Endothelial cell of umbilical vein (primary cell): ENCODE results near the gene SLC22A23.

Experiments
- EZH2 ChIP-seq: IDR thresholded peaks from 2 replicates; pipeline ENCODE4 v1.6.1; 2012; ENCODE audit warnings: borderline replicate concordance, low read depth, mild to moderate bottlenecking, moderate library complexity, low read length, inconsistent platforms; ENCODE audit not compliant: severe bottlenecking
- FOS ChIP-seq: IDR thresholded peaks from 2 replicates; pipeline ENCODE4 v1.6.1; 2011; ENCODE audit warnings: mild to moderate bottlenecking, low read length, moderate library complexity, borderline replicate concordance; ENCODE audit not compliant: insufficient read depth
- GATA2 ChIP-seq: IDR thresholded peaks from 2 replicates; pipeline ENCODE4 v1.7.0; 2011; ENCODE audit warnings: low read depth, mild to moderate bottlenecking, moderate library complexity, mixed read lengths, low read length; ENCODE audit not compliant: insufficient read length, insufficient read depth
- JUN ChIP-seq: IDR thresholded peaks from 2 replicates; pipeline ENCODE4 v1.6.1; 2011; ENCODE audit warnings: borderline replicate concordance, low read depth; ENCODE audit not compliant: insufficient read length, insufficient read depth
- MYC ChIP-seq: IDR thresholded peaks from one replicate; pipeline ENCODE4 v1.6.1; 2011; ENCODE audit warnings: mild to moderate bottlenecking, low read depth, low read length
- POLR2A ChIP-seq: IDR thresholded peaks from 2 replicates; pipeline ENCODE4 v1.6.1; 2012; ENCODE audit warnings: low read depth, mild to moderate bottlenecking, control low read depth, low read length
- POLR2AphosphoS5 ChIP-seq: IDR thresholded peaks from 2 replicates; pipeline ENCODE4 v1.6.1; 2012; ENCODE audit warnings: low read depth, mild to moderate bottlenecking, control low read depth, low read length, moderate library complexity; ENCODE audit not compliant: insufficient read depth
- TF ChIP-seq, protein P1 (sequence below), 2 donors: IDR thresholded peaks; 1 replicate in 1 of 2; 2 replicates in 1 of 2; pipeline ENCODE4 v1.5.1; 2011; ENCODE audit warnings: low read length in 2 of 2, mild to moderate bottlenecking in 2 of 2, moderate library complexity in 2 of 2, control low read depth in 1 of 2, inconsistent platforms in 1 of 2, low read depth in 1 of 2; ENCODE audit not compliant: insufficient read depth in 1 of 2; ENCODE audit errors: extremely low read depth in 1 of 2
- TF ChIP-seq, protein P2 (sequence below): IDR thresholded peaks from 2 replicates; pipeline ENCODE4 v1.6.1; 2011; ENCODE audit not compliant: insufficient read depth, insufficient read length

DNA sequence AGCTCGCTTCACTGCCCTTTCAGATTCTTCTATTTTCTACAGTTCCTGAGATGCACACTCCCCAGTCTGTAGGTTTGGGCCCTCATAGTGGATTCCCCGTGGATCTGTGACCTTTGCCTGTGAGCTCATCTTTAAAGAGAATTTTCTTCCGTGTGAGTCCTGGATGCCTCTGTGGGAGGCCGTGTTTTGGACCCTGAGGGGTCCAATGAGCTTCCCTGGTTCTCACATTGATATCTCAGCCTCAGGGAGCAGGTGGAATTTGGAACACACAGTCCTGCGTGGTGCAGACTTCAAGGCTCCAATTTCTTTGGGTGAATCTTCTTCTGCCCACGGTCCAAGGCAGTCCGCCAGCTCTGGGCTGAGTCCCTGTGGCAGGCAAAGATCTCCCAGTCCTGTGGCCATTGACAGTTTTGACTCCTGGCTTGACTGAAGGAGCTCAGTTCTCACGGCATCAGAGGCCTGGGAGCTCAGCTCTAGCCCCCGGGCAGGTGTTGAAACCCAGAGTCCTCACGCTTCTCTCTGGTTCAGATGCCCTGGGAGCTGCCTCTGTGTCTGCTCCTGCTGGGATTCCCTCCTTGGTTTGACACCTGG lies 137.1 kb downstream of the SLC22A23 start:
- TF ChIP-seq POLR2A (no peak), GATA2 (no peak), MYC (no peak), EZH2 (no peak), POLR2AphosphoS5 (no peak), JUN (no peak), FOS (no peak)
- TF ChIP-seq, protein P1, sequence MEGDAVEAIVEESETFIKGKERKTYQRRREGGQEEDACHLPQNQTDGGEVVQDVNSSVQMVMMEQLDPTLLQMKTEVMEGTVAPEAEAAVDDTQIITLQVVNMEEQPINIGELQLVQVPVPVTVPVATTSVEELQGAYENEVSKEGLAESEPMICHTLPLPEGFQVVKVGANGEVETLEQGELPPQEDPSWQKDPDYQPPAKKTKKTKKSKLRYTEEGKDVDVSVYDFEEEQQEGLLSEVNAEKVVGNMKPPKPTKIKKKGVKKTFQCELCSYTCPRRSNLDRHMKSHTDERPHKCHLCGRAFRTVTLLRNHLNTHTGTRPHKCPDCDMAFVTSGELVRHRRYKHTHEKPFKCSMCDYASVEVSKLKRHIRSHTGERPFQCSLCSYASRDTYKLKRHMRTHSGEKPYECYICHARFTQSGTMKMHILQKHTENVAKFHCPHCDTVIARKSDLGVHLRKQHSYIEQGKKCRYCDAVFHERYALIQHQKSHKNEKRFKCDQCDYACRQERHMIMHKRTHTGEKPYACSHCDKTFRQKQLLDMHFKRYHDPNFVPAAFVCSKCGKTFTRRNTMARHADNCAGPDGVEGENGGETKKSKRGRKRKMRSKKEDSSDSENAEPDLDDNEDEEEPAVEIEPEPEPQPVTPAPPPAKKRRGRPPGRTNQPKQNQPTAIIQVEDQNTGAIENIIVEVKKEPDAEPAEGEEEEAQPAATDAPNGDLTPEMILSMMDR (IDR thresholded peaks at IDR 0.05; ENCODE audit: extremely low read depth in 1 of 2, insufficient read depth in 1 of 2, low read depth in 1 of 2, low read length in 2 of 2) = no peak
- TF ChIP-seq, protein P2, sequence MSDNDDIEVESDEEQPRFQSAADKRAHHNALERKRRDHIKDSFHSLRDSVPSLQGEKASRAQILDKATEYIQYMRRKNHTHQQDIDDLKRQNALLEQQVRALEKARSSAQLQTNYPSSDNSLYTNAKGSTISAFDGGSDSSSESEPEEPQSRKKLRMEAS = no peak
